Dendritic cell treated with granulocyte-macrophage colony-stimulating factor and Interleukin-4, amounts not matched to agents 40 ng/mL and 50 ng/mL, for 4 days (primary cell): ENCODE results near the gene CYP2A7.
"Not testable (repeated sequence)": the region's sequence is repeated elsewhere in the genome, so short reads cannot be mapped to it uniquely, and the experiment has no call there.

Experiments used
- H3K27ac Mint-ChIP-seq: one replicate; pipeline ENCODE4 v1.8.0; 2022; ENCODE audit warnings: mild to moderate bottlenecking, mixed read lengths
- H3K27me3 Mint-ChIP-seq: one replicate; pipeline ENCODE4 v1.8.0; 2022; ENCODE audit warnings: mild to moderate bottlenecking, mixed read lengths
- H3K36me3 Mint-ChIP-seq: one replicate; pipeline ENCODE4 v1.8.0; 2022; ENCODE audit warnings: low read depth, mixed read lengths
- H3K4me1 Mint-ChIP-seq: one replicate; pipeline ENCODE4 v1.8.0; 2022; ENCODE audit warnings: low read depth, mixed read lengths
- H3K4me3 Mint-ChIP-seq: one replicate; pipeline ENCODE4 v1.8.0; 2022; ENCODE audit warnings: mild to moderate bottlenecking, moderate library complexity, mixed read lengths
- H3K9me3 Mint-ChIP-seq: one replicate; pipeline ENCODE4 v1.8.0; 2022; ENCODE audit warnings: mixed read lengths
- intact Hi-C: fragments of 100-400 bp; cut with micrococcal nuclease; formaldehyde crosslinking; loops from one replicate; pipeline ENCODE4 v1.15.0; 2022

CYP2A7 gene

DNA sequence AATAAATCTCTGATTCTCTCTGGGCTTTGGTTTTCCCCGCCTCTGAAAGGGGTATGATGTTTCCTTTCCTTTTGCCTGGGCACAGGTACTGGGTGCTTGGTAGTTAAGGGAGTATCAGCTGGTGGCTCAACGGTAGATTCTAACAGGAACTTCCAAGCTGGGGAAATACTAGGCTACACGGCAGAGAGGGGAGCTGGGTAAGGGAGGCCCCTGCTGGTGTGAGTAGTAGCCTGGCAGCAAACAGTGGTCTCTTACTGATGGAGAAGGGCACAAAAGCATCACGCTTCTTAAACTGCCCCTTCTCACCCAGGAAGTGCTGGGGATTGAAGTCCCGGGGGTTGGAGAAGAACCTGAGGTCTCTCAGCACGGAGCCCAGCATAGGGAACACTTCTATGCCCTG lies 26.9 kb upstream of the CYP2A7 start:
- intact Hi-C loops: no loop called here
- Mint-ChIP-seq H3K27ac (no peak overlapping the region), H3K4me1 (peaks cover 5% of the 10 kb centered on the region), H3K9me3 (no peaks in the 10 kb centered on the region), H3K27me3 (peaks cover 40% of the 10 kb centered on the region), H3K36me3 (no peaks in the 10 kb centered on the region), H3K4me3 (no peak overlapping the region)

DNA sequence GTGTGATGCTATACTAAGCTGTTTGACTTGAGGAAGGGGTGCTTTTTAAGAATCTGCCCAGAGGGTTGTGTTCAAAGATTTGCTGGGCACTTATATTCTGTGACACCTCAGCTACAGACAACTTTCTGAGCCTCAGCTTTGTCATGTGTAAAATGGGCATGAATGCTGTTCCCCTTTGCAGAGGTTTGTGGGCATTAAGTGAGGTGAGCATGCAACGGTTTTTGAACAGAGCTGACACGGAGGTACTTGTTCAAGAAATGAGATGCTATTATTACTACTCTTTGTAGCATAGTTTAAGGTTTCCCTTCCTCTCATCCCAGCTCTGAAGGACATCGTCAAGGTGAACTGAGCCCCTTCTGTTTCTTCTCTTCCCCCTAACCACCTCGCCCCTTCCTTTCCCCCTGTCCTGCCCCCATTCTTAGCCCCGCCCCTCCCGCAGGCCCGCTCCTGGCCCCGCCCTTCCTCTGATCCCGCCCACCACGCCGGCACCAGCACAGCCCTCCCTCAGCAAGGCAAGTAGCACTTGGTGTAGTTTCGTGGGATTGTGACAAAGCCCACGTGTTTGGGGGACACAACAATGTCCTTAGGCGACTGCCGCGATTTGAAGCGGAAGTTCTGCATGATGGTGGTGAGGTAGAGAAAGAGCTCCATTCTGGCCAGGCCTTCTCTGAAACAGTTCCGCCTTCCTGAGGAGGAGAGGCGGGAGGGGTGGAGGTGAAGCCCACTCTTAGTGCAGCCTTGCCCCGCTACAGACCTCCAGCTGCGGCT lies 26.1 kb upstream of the CYP2A7 start:
- Mint-ChIP-seq H3K27me3 (peaks cover 35% of the 10 kb centered on the region), H3K27ac (no peak overlapping the region), H3K4me3 (no peak overlapping the region), H3K36me3 (no peaks in the 10 kb centered on the region), H3K4me1 (peaks cover 5% of the 10 kb centered on the region), H3K9me3 (no peaks in the 10 kb centered on the region)
- intact Hi-C loops: no loop called here

DNA sequence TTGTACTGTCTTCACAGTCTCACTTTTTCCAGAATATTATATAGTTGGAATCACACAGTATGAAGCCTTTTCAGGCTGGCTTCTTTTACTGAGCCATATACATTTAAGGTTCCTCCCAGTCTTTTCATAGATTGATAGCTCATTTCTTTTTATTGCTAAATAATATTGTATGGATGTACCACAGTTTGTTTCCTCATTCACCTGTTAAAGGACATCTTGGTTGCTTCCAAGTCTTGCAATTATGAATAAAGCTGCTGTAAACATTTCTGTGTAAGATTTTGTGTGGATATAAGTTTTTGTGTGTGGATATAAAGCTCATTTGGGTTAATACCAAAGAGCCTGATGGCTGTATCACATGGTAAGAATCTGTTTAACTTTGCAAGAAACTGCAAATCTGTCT lies 24.5 kb upstream of the CYP2A7 start:
- no peaks in the 10 kb centered on the region for H3K9me3 Mint-ChIP-seq
- intact Hi-C loops: no loop called here
- H3K4me3 Mint-ChIP-seq: no peak overlapping the region
- H3K27me3 Mint-ChIP-seq: peaks cover 36% of the 10 kb centered on the region
- H3K4me1 Mint-ChIP-seq: peaks cover 5% of the 10 kb centered on the region
- no peaks in the 10 kb centered on the region for H3K36me3 Mint-ChIP-seq
- H3K27ac Mint-ChIP-seq: no peak overlapping the region

DNA sequence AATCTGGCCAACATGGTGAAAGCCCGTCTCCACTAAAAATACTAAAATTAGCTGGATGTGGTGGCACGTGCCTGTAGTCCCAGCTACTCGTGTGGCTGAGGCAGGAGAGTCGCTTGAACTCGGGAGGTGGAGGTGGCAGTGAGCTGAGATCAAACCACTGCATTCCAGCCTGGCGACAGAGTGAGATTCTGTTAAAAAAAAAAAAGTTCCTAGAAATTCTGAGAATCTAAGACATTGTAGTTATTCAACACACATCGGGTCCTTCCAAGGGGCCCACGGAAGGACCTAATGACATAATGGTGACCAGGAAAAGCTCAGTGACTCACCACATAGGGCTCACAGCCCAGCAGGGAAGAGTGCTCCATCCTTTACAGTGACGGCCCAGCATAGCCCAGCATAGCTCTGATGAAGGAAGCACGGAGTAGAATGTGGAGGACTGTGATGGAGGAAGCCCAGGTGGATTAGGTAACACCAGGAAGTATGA lies 22.7 kb upstream of the CYP2A7 start:
- H3K36me3 Mint-ChIP-seq, H3K4me3 Mint-ChIP-seq, H3K9me3 Mint-ChIP-seq, intact Hi-C loops, H3K27ac Mint-ChIP-seq: not testable (repeated sequence)
- Mint-ChIP-seq H3K4me1 (peaks cover 14% of the 10 kb centered on the region), H3K27me3 (peaks cover 32% of the 10 kb centered on the region)

DNA sequence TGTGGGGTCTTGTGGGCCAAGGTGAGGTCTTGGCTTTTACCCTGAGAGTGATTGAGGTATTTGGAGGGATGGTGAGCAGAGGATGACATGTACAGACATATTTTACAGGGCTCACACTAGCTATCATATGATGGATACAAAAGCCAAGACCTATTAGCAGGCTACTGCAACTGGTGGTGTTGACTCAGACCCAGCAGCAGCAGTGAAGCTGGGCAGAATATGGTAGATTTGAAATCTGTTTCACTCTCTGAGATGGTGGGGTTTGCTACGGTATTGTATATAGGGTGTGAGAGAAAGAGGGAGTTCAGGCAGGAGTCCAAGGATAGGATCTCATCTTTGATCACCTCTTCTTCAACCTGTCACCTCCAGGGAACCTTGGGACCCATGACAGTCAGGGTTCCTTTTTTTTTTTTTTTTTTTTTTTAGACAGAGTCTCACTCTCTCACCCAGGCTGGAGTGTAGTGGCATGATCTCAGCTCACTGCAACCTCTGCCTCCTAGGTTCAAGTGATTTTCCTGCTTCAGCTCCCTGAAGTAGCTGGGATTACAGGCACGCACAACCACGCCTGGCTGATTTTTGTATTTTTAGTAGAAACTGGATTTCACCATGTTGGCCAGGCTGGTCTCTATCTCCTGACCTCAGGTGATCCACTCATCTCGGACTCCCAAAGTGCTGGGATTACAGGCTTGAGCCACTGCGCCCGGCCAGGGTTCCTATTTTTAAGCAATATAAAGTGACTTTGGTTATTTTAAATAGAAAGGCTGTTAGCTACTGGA lies 20.1 kb upstream of the CYP2A7 start:
- H3K27ac Mint-ChIP-seq, H3K9me3 Mint-ChIP-seq, intact Hi-C loops, H3K36me3 Mint-ChIP-seq, H3K4me3 Mint-ChIP-seq: not testable (repeated sequence)
- H3K4me1 Mint-ChIP-seq: peaks cover 10% of the 10 kb centered on the region
- peaks cover 10% of the 10 kb centered on the region for H3K27me3 Mint-ChIP-seq

DNA sequence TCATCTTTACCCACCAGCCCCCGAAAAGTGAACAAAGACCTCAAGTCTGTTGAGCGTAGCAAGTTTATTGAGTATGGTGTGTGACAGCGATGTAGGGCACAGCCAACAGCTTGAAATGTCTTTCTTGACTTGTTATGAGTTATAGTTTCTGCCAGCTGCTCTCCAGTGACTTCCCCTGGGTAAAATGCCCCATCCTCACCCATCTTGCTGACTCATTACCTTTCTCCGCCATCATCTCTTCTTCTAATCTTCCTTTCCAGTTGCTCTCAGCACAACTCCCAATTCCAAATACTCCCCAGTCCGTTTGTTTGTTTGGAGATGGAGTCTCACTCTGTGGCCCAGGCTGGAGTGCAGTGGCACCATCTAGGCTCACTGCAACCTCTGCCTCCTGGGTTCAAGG lies 18.5 kb upstream of the CYP2A7 start:
- H3K4me1 Mint-ChIP-seq: peaks cover 10% of the 10 kb centered on the region
- H3K9me3 Mint-ChIP-seq, H3K4me3 Mint-ChIP-seq, H3K27me3 Mint-ChIP-seq, H3K36me3 Mint-ChIP-seq, intact Hi-C loops, H3K27ac Mint-ChIP-seq: not testable (repeated sequence)

DNA sequence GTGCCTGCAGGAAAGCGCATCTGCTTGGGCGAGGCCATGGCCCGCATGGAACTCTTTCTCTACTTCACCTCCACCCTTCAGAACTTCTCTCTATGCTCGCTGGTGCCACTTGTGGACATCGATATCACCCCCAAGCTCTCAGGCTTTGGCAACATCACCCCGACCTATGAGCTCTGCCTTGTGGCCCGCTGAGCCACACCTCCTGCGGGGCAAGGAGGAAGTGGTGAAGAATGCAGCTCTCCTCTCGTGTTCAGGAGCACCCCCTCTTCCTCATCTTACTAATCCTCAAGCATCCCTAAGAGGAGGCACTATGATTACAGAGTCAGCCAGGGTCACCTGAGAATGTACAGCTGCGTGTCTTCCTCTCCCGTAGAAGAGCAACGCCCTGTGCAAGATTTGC lies 17.9 kb upstream of the CYP2A7 start:
- H3K4me1 Mint-ChIP-seq: peaks cover 10% of the 10 kb centered on the region
- H3K9me3 Mint-ChIP-seq, H3K27ac Mint-ChIP-seq, H3K36me3 Mint-ChIP-seq, intact Hi-C loops, H3K4me3 Mint-ChIP-seq: not testable (repeated sequence)
- peaks cover 11% of the 10 kb centered on the region for H3K27me3 Mint-ChIP-seq

DNA sequence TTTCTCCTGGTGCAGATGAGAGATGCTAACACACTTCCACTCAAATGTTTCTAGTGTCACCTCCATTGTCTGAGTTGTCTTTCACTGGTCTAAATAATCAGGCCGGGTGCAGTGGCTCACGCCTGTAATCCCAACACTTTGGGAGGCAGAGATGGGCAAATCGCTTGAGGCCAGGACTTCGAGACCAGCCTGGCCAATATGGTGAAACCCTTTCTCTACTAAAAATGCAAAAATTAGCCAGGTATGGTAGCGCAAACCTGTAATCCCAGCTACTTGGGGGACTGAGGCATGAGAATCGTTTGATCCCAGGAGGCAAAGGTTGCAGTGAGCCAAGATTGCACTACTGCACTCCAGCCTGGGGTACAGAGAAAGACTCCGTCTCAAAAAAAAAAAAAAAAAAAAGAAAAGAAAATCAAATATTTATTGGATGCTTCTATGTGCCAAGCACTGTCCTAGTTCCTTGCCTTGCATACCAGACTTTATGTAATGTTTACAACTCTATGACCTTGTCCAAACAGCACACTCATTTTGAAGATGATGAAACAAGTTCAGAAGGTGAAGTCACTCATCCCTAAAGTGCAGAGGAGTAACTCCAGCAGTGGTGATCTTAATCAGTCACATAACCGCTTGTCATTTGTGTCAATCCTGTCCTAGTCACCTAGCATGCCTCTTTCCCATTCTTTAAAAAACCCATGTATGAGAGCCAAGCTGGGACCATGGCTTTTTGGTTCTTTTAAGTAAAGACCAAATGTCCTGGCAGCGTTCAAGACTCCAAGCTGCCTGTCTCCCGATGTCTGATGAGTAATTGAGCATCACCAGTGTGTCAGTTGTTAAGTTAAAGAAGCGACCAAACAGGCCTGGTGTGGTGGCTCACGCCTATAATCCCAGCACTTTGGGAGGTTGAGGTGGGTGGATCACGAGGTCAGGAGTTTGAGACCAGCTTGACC lies 15.1 kb upstream of the CYP2A7 start:
- H3K9me3 Mint-ChIP-seq, H3K27ac Mint-ChIP-seq, intact Hi-C loops, H3K4me3 Mint-ChIP-seq, H3K36me3 Mint-ChIP-seq: not testable (repeated sequence)
- peaks cover 10% of the 10 kb centered on the region for H3K4me1 Mint-ChIP-seq
- H3K27me3 Mint-ChIP-seq: peaks cover 19% of the 10 kb centered on the region

DNA sequence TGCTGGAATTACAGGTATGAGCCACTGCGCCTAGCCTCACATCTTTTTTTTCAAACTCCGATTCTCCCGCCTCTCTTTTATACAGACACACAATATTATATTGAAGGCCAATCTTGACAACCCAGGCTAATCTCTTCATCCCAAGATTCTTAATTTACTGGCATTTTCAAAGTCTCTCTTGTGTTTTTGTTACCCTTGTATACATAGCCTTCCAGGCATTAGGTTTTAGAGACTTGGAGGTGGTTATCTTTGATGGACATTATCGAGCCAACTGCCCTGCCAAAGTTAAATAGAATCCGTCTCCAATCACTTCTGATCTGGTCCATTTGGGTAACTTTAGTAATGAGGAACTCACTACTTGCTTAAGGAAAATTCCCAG lies 14.4 kb upstream of the CYP2A7 start:
- no peak overlapping the region for H3K4me3 Mint-ChIP-seq
- no peak overlapping the region for H3K27ac Mint-ChIP-seq
- peaks cover 20% of the 10 kb centered on the region for H3K27me3 Mint-ChIP-seq
- no peaks in the 10 kb centered on the region for H3K9me3 Mint-ChIP-seq
- no peaks in the 10 kb centered on the region for H3K36me3 Mint-ChIP-seq
- intact Hi-C loops: no loop called here
- H3K4me1 Mint-ChIP-seq: peaks cover 10% of the 10 kb centered on the region

DNA sequence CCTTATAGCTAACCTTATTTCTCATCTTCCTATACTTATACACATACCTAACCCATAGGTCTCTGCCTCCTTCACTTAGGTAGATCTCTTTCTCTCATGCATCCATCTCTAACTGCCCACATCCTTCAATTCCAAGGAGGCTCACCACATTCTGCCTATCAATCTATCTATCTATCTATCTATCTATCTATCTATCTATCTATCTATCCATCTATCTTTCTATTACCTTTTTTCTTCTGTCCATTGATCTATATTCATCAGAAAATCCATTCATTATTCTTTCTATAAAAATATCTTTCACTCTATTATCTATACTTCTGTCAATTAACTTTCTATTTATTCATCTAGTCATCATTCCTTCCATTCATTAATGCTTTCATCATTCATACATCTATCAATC lies 11.1 kb upstream of the CYP2A7 start:
- intact Hi-C loops: no loop called here
- H3K4me1 Mint-ChIP-seq: no peaks in the 10 kb centered on the region
- H3K27ac Mint-ChIP-seq: no peak overlapping the region
- no peaks in the 10 kb centered on the region for H3K36me3 Mint-ChIP-seq
- no peaks in the 10 kb centered on the region for H3K9me3 Mint-ChIP-seq
- peaks cover 35% of the 10 kb centered on the region for H3K27me3 Mint-ChIP-seq
- H3K4me3 Mint-ChIP-seq: no peak overlapping the region

DNA sequence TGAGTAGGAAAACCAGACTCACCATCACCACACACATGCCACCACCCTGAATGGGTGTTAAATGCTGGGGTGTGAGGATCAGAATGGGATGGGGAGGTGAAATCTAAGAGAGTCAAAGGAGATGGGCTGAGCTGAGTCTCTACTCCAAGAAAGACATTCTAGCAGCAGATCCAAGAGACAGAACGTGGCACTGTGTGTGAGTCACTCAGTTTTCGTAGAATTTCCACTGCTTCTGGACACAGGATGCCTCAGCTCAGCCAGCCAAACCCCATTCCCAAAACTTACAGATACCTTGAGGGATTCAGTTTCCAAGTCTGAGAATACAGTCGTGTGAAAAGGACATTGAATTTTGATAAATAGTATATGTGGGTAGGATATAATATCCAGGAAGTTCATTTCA lies 7.3 kb upstream of the CYP2A7 start:
- H3K4me3 Mint-ChIP-seq: no peak overlapping the region
- H3K27ac Mint-ChIP-seq: no peak overlapping the region
- no peaks in the 10 kb centered on the region for H3K9me3 Mint-ChIP-seq

DNA sequence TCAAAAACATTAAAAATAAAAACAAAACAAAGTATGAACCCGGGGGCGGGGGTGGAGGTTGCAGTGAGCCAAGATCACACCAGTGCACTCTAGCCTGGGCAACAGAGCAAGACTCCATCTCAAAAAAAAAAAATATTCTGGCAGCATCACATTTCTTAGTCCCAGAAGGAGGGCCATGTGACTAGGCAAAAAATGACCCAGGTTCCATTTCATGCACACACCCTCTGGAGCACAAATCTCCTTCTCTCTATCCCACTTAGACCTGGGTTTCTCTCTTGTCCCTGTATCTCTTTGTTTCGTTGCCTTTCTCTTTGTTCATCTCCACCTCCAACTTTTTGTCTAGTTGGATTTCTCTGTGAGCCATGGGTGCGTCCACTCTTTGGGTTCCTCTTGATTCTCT lies 6.2 kb upstream of the CYP2A7 start:
- no peak overlapping the region for H3K27ac Mint-ChIP-seq
- intact Hi-C loops: no loop called here

More for the DNA sequence above, 7.3 kb upstream of the CYP2A7 start:
- no peaks in the 10 kb centered on the region for H3K4me1 Mint-ChIP-seq
- no peaks in the 10 kb centered on the region for H3K36me3 Mint-ChIP-seq
- H3K27me3 Mint-ChIP-seq: peaks cover 31% of the 10 kb centered on the region
- intact Hi-C loops: no loop called here

DNA sequence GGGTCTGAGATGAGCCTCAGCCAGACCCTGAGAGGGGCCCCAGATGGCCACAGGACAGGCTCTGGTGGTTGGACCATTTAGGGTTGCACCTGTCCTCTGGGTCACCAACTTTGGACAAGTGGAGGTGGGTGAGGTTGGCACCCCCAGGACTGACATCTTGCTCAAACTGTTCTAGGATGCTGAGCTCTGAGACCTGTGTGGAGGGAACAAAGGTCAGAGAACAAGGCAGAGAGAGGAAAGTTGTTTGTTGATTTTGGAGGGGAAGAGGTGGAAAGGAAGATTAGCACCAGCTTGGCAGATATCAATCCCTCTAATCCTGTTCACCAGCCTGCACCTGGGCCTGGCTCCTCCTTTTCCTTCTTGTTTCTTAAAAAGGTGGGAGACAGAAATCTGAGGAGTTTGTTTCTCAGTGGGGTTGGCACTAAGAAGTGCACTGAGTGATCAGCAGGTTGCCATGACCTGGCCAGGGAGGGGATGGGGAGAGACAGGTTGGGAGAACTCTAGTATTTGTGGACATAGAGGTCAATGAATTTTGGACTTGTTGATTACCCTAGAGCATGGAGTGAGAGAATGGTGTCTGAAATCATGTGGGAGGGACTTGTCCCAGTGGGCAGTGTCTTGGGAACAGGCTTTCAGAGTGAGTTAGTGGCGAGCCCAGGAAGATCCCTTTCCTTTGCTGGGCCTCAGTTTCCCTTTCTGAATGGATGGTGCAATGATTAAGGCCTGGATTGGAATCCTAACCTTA lies 2.3 kb upstream of the CYP2A7 start:
- H3K4me3 Mint-ChIP-seq, H3K27ac Mint-ChIP-seq, intact Hi-C loops, H3K9me3 Mint-ChIP-seq, H3K36me3 Mint-ChIP-seq: not testable (repeated sequence)
- peaks cover 47% of the 10 kb centered on the region for H3K27me3 Mint-ChIP-seq
- H3K4me1 Mint-ChIP-seq: peaks cover 14% of the 10 kb centered on the region

More for the DNA sequence above, 6.2 kb upstream of the CYP2A7 start:
- Mint-ChIP-seq H3K9me3 (no peaks in the 10 kb centered on the region), H3K4me3 (no peak overlapping the region), H3K4me1 (no peaks in the 10 kb centered on the region), H3K27me3 (peaks cover 26% of the 10 kb centered on the region), H3K36me3 (no peaks in the 10 kb centered on the region)
